Activated CD4-positive, alpha-beta memory T cell treated with anti-CD3 and anti-CD28 coated beads, Interleukin-2, amount 10 ng/mL, durations not matched to agents 7 days and 5 days (primary cell): ENCODE measurements around the gene ANKS4B. TPM values are rescaled to one million over a fixed set of nuclear protein-coding genes. Genes with fewer than 3 reads are reported as not detected.

ENCODE experiments used
- CTCF ChIA-PET: fragments of 350-600 bp; sonication (Branson Sonifier 250); formaldehyde crosslinking; loops from one replicate; lab custom pipeline; 2021; ENCODE audit warnings: antibody characterized with exemption, inconsistent platforms; lab: Charles Lee
- POLR2A ChIA-PET: fragments of 350-600 bp; sonication (Branson Sonifier 250); formaldehyde crosslinking; loops from one replicate; lab custom pipeline; 2021; ENCODE audit warnings: antibody characterized with exemption; lab: Charles Lee
- DNase-seq: peaks from one replicate; pipeline ENCODE4 v3.0.0-alpha.2; 2020
- H3K27ac Mint-ChIP-seq: one replicate; pipeline ENCODE4 v1.8.0; 2021; ENCODE audit warnings: mild to moderate bottlenecking, mixed read lengths
- H3K27me3 Mint-ChIP-seq: one replicate; pipeline ENCODE4 v1.8.0; 2021; ENCODE audit warnings: mixed read lengths
- H3K36me3 Mint-ChIP-seq: one replicate; pipeline ENCODE4 v1.8.0; 2021; ENCODE audit warnings: low read depth, mixed read lengths
- H3K4me1 Mint-ChIP-seq: one replicate; pipeline ENCODE4 v1.8.0; 2021; ENCODE audit warnings: mixed read lengths
- H3K4me3 Mint-ChIP-seq: one replicate; pipeline ENCODE4 v1.8.0; 2021; ENCODE audit warnings: mild to moderate bottlenecking, mixed read lengths
- H3K9me3 Mint-ChIP-seq: one replicate; pipeline ENCODE4 v1.8.0; 2021; ENCODE audit warnings: mixed read lengths
- total RNA-seq, 2 experiments: library from RNA; stranded (reverse); gene quantifications; one replicate each; pipeline ENCODE4 v1.2.3, GENCODE V29; 2021

The ANKS4B gene
- total RNA-seq, 2 experiments from 2014 or later = not detected

- ChIA-PET POLR2A (no interaction called here), CTCF (interaction anchor here (1.2 kb wide), 1 partner anchor 9 kb away, joined by 4 read pairs; no protein-coding TSS in a partner anchor)
- Mint-ChIP-seq H3K4me3 (no peak overlapping the region), H3K4me1 (peaks cover 6% of the 10 kb centered on the region), H3K27me3 (peaks cover 21% of the 10 kb centered on the region), H3K36me3 (no peaks in the 10 kb centered on the region), H3K27ac (no peak overlapping the region), H3K9me3 (no peaks in the 10 kb centered on the region)
- no peak for DNase-seq
Observed at GRCh38 chr16:21197621-21198020, 35.9 kb upstream of the ANKS4B start.

- DNase-seq = no peak
- no peaks in the 10 kb centered on the region for H3K36me3 Mint-ChIP-seq
- CTCF ChIA-PET = interaction anchor here (1.1 kb wide), 1 partner anchor 11 kb away, joined by 3 read pairs; no protein-coding TSS in a partner anchor
- H3K4me1 Mint-ChIP-seq = peaks cover 1% of the 10 kb centered on the region
- H3K4me3 Mint-ChIP-seq = no peak overlapping the region
- H3K27ac Mint-ChIP-seq = no peak overlapping the region
- POLR2A ChIA-PET = no interaction called here
- H3K27me3 Mint-ChIP-seq = peaks cover 17% of the 10 kb centered on the region
- no peaks in the 10 kb centered on the region for H3K9me3 Mint-ChIP-seq
Observed at GRCh38 chr16:21199607-21200218, 33.8 kb upstream of the ANKS4B start.

- ChIA-PET CTCF (no interaction called here), POLR2A (no interaction called here)
Observed at GRCh38 chr16:21203155-21203797, 30.2 kb upstream of the ANKS4B start.

GRCh38 chr16:21205303-21205702 is 28.2 kb upstream of the ANKS4B start:
- H3K27ac Mint-ChIP-seq = no peak overlapping the region
- H3K9me3 Mint-ChIP-seq = no peaks in the 10 kb centered on the region
- DNase-seq = no peak
- ChIA-PET CTCF (no interaction called here), POLR2A (no interaction called here)
- H3K4me3 Mint-ChIP-seq = no peak overlapping the region
- H3K36me3 Mint-ChIP-seq = no peaks in the 10 kb centered on the region
- no peaks in the 10 kb centered on the region for H3K4me1 Mint-ChIP-seq
- peaks cover 10% of the 10 kb centered on the region for H3K27me3 Mint-ChIP-seq

More at GRCh38 chr16:21203155-21203797, 30.2 kb upstream of the ANKS4B start:
- H3K27ac Mint-ChIP-seq = no peak overlapping the region
- H3K4me1 Mint-ChIP-seq = no peaks in the 10 kb centered on the region
- peaks cover 13% of the 10 kb centered on the region for H3K27me3 Mint-ChIP-seq
- H3K36me3 Mint-ChIP-seq = no peaks in the 10 kb centered on the region
- H3K9me3 Mint-ChIP-seq = no peaks in the 10 kb centered on the region
- H3K4me3 Mint-ChIP-seq = no peak overlapping the region
- DNase-seq = no peak

- DNase-seq = no peak
- ChIA-PET POLR2A (no interaction called here), CTCF (no interaction called here)
- Mint-ChIP-seq H3K4me1 (no peaks in the 10 kb centered on the region), H3K4me3 (no peak overlapping the region), H3K36me3 (no peaks in the 10 kb centered on the region), H3K9me3 (no peaks in the 10 kb centered on the region), H3K27me3 (peaks cover 1% of the 10 kb centered on the region), H3K27ac (no peak overlapping the region)
Observed at GRCh38 chr16:21206550-21206949, 26.9 kb upstream of the ANKS4B start.

- CTCF ChIA-PET = no interaction called here
- H3K27me3 Mint-ChIP-seq = peaks cover 5% of the 10 kb centered on the region
- no peak overlapping the region for H3K27ac Mint-ChIP-seq
- H3K4me1 Mint-ChIP-seq = no peaks in the 10 kb centered on the region
- no peaks in the 10 kb centered on the region for H3K9me3 Mint-ChIP-seq
- H3K4me3 Mint-ChIP-seq = no peak overlapping the region
- DNase-seq = no peak
- H3K36me3 Mint-ChIP-seq = no peaks in the 10 kb centered on the region
- POLR2A ChIA-PET = interaction anchor here (1.0 kb wide), 1 partner anchor 100 kb away, joined by 3 read pairs; no protein-coding TSS in a partner anchor
Observed at GRCh38 chr16:21208446-21209230, 24.9 kb upstream of the ANKS4B start.

- Mint-ChIP-seq H3K27me3 (peaks cover 12% of the 10 kb centered on the region), H3K4me3 (no peak within 1 kb of the TSS), H3K27ac (no peak within 1 kb of the TSS), H3K4me1 (no peaks in the 10 kb centered on the region), H3K36me3 (no peaks in the 10 kb centered on the region), H3K9me3 (no peaks in the 10 kb centered on the region)
- ChIA-PET CTCF (no interaction called here), POLR2A (no interaction called here)
- no peak for DNase-seq
Observed at GRCh38 chr16:21211486-21211885, 22.0 kb upstream of the ANKS4B start, which contains the start of gene ZP2. Gene ZP2 (minus strand): TSS chr16:21211574. CDS start chr16:21211547, 27 bp downstream.

GRCh38 chr16:21214086-21214485 is 19.4 kb upstream of the ANKS4B start:
- Mint-ChIP-seq H3K9me3 (no peaks in the 10 kb centered on the region), H3K36me3 (no peaks in the 10 kb centered on the region), H3K27me3 (peaks cover 20% of the 10 kb centered on the region), H3K4me3 (no peak overlapping the region), H3K4me1 (no peaks in the 10 kb centered on the region), H3K27ac (no peak overlapping the region)
- ChIA-PET CTCF (no interaction called here), POLR2A (no interaction called here)
- no peak for DNase-seq

GRCh38 chr16:21217121-21217520 is 16.4 kb upstream of the ANKS4B start:
- Mint-ChIP-seq H3K9me3 (no peaks in the 10 kb centered on the region), H3K27me3 (peaks cover 37% of the 10 kb centered on the region), H3K4me1 (no peaks in the 10 kb centered on the region), H3K4me3 (no peak overlapping the region), H3K27ac (no peak overlapping the region), H3K36me3 (no peaks in the 10 kb centered on the region)
- POLR2A ChIA-PET = no interaction called here
- no peak for DNase-seq
- CTCF ChIA-PET = no interaction called here

- H3K9me3 Mint-ChIP-seq = no peaks in the 10 kb centered on the region
- no peak overlapping the region for H3K27ac Mint-ChIP-seq
- CTCF ChIA-PET = no interaction called here
- peaks cover 41% of the 10 kb centered on the region for H3K27me3 Mint-ChIP-seq
- H3K4me3 Mint-ChIP-seq = no peak overlapping the region
- peaks cover 2% of the 10 kb centered on the region for H3K4me1 Mint-ChIP-seq
- no peak for DNase-seq
- POLR2A ChIA-PET = no interaction called here
- no peaks in the 10 kb centered on the region for H3K36me3 Mint-ChIP-seq
Observed at GRCh38 chr16:21218153-21218552, 15.3 kb upstream of the ANKS4B start.

- no peak for DNase-seq
- Mint-ChIP-seq H3K27me3 (peaks cover 40% of the 10 kb centered on the region), H3K4me1 (peaks cover 3% of the 10 kb centered on the region), H3K4me3 (no peak overlapping the region), H3K36me3 (no peaks in the 10 kb centered on the region), H3K9me3 (no peaks in the 10 kb centered on the region), H3K27ac (no peak overlapping the region)
- POLR2A ChIA-PET = no interaction called here
- CTCF ChIA-PET = no interaction called here
Observed at GRCh38 chr16:21219551-21219950, 13.9 kb upstream of the ANKS4B start.

- H3K4me1 Mint-ChIP-seq = peaks cover 14% of the 10 kb centered on the region
- ChIA-PET POLR2A (no interaction called here), CTCF (no interaction called here)
- no peaks in the 10 kb centered on the region for H3K9me3 Mint-ChIP-seq
- no peak overlapping the region for H3K27ac Mint-ChIP-seq
- H3K4me3 Mint-ChIP-seq = no peak overlapping the region
- no peak for DNase-seq
- peaks cover 51% of the 10 kb centered on the region for H3K27me3 Mint-ChIP-seq
- H3K36me3 Mint-ChIP-seq = no peaks in the 10 kb centered on the region
Observed at GRCh38 chr16:21222495-21223337, 10.8 kb upstream of the ANKS4B start.
